Activated CD4-positive, alpha-beta T cell treated with anti-CD3 and anti-CD28 coated beads for 1 hour (primary cell): ENCODE measurements around the gene SLC35B1.

Source experiments
- DNase-seq: peaks from one replicate; pipeline ENCODE4 v3.0.0-alpha.2; 2020

SLC35B1 gene, protein sequence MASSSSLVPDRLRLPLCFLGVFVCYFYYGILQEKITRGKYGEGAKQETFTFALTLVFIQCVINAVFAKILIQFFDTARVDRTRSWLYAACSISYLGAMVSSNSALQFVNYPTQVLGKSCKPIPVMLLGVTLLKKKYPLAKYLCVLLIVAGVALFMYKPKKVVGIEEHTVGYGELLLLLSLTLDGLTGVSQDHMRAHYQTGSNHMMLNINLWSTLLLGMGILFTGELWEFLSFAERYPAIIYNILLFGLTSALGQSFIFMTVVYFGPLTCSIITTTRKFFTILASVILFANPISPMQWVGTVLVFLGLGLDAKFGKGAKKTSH

DNA sequence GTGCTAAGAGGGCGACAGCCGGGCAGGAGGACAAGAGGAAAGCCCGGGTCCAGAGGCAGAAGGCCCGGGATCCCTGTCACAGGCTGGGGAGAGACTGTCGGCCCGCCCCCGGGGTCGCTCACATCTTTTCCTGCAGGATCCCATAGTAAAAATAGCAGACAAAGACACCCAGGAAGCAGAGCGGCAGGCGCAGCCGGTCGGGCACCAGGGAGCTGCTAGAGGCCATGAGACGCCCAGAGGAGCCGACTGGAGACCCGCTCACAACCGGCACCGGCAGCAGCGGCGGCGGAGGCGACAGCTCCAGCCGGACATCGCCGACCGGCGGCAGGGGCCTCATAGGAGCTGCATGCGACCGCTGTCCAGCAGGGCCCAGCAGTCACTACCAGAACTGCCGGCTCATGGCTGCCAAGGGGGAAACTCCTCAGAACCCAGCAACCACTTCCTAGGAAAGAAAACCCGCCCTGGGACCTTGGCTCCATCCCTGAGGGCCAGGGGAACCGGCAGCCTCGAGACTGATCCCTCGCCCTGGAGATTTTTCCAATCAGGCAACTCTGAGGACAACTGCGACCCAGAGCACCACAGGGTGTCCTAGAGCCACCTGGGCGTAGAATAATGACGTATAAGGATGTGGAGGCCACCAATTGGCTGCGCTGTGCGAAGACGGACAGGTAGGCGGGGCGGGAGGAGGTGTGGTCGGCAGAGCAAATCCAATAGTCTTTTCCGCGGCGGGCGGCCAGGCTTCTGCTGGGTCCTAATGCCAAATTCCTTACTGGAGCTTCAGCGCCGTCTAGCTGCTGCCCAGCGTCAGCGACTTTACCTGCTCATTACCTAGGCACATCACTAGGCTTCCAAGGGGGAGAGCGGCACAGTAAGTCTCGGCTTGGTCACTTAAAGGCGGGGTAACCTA lies at the start of gene SLC35B1:
TSS of gene SLC35B1 (minus strand) at position 357 of the 907 bp plus-strand sequence. CDS start at position 226, 131 bp downstream.
- peak; percentile 96 for DNase-seq

DNA sequence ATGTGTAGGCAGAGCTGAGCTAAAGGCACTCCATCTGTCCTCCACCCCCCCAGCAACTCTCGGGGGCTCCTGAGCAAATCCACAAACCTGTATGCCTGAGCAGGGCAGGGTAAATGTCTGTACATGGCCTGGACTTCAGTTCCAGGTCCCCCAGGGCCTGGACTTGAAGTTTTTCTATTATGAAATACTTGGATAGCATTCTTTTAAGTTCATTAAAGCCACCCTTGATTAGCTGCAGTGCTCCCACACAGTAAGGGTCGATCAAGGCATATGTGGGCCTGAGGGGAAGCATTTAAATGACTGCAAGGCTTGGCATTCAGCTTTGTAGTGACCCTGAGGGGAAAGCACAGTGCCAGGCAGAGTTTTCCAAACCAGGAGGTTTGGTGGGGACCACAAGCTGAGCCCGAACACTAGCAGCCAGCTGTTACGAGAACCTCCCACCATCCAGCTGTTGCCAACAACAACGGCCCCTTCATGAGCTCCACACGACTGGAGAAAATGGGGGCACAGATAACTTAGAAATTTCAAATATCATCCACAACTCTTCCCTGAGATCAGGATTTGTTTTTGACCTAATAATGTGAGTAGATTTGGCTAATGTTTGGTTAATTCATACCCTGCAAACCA lies 49.5 kb upstream of the SLC35B1 start:
- no peak for DNase-seq

DNA sequence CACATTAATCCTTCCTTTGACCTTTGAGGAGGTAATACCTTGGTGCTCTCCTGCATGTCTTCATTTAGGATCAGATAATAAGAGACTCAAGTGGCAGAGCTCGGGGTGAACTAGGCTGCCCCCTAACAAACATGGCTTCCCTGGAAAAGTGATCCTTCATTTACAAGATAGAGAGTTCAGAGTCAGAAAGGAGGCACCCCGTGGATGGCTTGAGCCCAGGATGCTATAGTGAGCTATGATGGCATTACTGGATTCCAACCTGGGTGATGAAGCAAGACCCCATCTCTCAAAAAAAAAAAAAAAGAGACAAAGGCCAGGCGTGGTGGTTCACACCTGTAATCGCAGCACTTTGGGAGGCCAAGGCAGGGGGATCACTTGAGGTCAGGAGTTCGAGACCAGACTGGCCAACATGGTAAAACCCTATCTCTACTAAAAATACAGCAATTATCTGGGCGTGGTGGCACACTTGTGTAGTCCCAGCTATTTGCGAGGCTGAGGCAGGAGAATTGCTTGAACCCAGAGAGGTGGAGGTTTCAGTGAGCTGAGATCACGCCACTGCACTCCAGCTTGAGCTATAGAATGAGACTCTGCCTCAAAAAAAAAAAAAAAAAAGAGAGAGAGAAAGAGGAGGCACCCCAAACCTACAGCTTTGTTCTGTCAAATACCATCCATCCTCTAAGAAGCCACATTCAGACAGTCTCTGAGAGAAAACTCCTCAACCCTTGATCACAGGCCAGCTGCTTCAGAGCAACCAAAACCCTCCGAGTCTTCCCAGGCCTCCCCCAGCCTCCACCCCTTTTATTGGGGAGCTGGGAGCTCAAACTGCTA lies 48.8 kb upstream of the SLC35B1 start:
- DNase-seq = no peak

DNA sequence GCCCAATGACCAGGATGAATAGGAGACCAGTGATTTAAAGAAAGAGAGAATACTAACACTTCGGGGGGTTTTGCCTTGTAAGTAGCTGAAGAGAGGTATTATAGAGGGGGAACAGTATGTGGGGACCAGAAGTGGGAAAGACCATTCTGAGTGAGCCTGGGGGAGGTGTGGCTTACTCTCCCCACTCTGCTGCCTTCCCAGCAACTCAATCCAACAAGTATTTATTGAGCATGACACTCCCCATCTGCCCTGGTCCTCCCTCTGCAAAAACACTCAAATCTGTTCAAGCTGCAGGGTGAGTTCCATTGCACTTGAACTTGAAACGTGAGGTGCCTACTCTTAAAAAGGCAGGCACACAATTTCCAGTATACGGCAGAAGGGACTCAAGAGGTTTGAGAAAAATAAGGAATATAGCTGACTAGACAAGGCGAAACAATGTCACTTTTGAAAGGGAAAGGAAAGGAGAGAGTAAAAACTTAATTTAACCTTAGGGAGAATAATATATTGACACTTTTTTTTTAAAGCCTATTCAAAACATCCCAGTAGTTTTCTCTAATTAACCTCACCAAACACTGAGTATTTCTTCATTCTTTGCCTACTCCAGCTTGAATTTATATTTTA lies 48.0 kb upstream of the SLC35B1 start:
- DNase-seq = no peak

DNA sequence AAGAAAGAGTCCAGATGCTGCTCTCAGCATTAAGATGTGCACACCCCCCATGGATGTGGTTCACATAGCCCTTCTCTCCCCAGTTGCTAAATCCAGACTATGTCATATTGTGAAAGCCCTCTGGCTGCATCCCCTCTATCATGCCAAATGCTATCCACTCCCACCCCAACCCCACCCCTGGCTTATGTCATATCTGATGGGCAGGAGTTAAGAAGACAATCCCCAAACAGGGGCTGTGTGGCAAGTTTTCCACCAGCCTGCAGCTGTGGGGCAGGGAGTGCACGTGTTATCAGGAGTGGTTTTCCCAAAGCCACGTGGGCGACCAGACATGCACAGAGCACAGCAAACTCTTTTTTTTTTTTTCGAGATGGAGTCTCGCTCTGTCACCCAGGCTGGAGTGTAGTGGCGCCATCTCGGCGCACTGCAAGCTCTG lies 46.2 kb upstream of the SLC35B1 start:
- no peak for DNase-seq

DNA sequence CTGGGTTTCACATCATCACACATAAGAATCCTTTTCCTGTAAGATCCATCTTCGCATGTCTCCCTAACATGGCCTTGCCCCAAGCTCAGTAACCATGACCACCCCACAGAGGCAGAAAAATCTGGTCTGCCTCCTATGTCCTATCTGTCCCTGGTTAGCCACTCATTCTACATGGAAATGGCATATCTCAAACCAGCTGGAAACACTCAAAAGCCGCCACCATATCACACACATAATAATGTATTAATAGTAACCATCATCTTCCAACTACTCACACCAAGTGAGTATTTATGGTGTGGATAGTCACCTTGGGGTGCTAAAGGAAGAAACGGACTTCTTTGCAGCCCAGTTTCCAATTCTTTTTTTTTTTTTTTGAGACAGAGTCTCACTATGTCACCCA lies 44.7 kb upstream of the SLC35B1 start:
- no peak for DNase-seq

DNA sequence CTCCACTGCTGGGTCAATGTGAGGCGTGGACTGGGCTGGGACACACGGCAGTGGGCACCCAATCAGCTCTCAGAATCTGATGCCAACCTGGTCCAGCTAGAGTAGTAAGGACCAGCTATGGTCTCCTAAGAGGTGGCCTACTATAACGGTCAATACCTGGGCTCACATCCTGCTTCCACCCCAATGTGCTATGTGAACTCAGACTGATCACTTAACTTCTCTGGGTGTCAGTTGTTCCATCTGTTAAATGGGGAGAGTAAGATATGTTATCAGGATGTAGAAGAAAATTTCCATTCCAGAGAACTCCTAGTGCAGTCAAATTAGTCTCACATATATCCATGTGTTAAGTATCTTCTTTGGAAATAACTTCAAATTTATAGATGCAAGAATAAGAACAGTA lies 42.0 kb upstream of the SLC35B1 start:
- no peak for DNase-seq

DNA sequence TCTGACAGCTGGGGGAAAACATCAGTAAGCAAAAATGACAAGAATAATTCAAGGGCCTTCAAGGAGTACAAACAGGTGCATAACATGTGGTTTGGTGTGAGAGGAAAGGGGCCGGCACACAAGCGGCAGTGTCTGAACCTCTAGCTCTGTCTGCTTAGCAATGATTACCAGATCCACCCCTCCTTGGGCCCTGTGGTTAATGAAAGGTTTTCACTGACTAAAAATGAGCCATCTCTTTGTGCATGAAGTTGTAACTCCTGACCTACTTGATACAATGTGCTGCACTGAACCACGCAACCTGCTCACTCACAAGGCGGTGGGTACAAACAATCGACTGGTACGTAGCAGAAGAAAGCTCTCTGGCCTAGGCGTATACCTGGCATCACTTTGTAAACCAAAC lies 41.0 kb upstream of the SLC35B1 start:
- peak; percentile 23 for DNase-seq

DNA sequence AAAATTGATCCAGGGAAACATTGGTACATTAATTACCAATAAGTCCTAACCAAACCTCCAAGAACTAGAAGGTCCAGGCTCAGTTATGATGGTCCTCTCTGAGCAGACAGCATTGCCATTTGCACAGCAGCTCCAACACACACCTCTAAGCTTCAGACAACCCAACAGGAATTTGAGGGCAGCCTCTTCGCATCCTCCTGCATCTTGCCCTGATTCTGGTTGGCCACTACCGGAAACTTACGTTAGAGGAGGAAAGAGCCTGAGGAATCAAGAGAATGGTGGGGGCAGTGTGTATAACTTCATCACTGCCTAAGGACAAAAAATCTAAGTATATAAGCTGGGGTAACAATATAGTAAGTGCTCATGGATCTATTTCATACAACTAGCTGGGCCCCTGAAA lies 40.5 kb upstream of the SLC35B1 start:
- no peak for DNase-seq

DNA sequence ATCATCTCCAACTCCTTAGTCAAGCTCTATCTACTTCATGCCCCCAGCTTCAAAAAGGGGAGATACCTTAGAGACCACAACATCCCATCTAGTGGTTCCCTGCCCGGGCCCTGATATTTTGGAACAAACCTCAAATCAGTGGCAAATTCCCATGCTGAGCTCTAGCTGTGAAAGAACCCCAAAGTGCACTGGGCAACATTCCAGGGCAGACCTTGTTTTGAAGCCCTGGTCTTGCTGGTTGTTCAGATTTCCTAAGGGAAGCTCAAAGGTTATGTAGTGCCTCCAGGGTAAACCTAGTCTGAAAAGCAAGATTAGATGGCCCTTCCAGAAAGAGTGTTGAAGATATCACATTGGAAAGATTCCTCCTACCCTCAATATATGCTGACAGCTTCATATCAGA lies 39.9 kb upstream of the SLC35B1 start:
- no peak for DNase-seq

DNA sequence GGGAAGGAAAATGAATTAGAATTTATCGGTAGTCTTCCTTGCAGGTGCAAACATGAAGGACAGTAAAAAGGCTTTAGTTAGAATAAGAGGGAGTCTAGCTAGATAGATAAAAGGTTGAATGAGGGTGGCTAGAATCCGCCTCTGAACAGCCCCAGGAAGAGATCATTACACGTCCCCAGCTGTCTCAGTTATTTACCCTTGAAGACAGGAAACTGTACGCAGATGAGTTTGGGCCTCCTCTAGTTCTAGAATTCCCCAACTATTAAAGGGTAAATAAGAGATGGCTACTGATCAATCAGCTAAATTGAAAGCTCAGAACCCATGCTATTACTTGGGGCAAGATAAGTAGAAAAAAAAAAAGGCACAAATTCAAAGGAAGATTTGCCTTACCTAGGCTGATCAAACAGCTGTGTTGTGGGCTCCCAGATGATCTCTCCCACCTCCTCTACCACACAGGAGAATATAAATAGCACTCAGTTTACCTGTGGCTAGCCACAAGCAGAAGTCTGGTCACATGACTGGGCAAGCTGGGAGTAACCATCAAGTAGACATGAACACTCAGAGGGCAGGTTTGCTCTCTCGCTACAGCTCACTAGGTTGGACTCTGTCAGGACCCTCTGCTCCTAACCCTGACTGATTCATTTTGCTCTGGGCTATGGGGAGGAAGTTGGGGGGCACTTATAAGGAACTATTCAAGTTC lies 39.2 kb upstream of the SLC35B1 start:
- no peak for DNase-seq

DNA sequence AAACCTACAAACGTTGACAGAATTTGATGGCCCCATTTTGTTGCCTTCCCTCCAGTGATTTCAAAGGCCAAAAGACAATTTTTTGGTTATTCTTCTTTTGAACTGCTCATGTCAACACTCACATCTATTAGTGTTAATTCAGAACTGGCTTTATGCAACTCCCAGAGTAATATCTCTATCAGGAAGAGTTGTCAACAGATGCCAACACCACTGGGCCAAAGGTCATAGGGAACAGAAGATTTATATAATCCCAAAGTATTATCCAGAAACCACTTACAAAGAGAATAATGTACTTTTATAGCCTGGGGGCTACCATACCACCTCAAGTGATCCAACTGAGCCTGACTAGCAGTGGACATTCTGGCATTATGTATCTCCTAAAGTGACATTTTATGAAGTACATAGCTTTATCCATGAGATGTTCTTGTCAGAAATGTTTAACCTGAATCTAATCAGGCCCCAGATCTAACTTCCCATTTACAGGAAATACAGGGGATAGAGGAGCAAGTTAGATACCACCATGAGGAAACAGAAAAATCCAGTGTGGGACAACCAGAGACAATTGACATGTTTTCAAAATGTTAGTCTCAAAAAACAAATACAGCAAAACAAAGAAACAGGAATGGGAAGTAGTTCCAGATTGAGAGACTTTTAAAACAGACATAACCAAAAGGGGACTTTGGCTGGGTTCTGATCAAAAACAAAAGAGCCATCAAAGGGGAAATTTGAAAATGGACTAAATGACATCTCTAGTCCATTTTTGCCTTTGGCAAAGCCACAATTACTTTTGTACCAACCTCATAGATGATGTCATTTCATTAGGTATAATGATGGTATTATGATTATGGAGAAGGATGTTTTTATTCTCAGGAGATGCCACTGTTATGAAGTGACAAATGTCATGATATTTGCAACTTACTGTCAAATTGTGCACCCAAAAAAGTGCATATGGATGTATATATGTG lies 37.7 kb upstream of the SLC35B1 start:
- no peak for DNase-seq

DNA sequence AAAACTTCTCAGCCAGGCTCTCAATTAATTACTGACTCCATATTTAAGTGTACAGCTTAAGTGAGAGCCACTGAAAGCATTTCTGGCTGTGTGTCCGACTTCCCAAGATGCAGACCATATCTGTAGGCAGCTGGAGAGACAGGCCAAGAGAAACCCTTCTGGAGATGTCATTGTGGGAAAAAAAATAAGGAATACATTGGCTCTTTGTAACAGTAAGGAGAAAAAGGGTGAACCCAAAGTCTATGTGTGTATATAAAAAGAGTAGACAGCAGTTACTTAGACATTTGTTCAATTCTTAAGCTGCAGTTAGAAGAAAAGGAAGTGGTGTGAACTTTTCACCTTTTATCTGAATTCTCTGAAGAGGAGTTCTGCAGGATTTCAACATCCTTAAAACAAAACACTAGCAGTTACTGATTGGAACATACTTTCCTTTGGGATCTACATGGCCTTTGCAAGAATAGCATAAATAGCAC lies 34.4 kb upstream of the SLC35B1 start:
- no peak for DNase-seq

DNA sequence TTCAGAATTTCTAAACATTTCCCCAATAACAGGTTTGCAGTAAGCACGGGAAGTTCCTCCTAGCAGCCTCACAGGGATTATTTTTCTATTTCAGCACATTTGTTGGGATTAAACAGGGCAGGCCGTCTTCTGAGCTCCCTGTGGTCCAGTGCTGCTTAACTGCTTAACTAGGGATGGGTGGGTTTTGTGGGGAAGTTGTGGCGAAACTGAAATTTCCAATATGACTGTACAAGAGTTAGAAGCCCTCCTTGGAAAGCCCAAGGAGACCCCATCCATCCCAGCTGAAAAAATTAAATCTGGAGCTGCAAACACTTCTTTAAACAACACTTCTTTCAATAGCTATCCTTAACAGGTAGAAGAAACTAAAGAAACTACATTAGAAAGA lies 33.9 kb upstream of the SLC35B1 start:
- DNase-seq = no peak

DNA sequence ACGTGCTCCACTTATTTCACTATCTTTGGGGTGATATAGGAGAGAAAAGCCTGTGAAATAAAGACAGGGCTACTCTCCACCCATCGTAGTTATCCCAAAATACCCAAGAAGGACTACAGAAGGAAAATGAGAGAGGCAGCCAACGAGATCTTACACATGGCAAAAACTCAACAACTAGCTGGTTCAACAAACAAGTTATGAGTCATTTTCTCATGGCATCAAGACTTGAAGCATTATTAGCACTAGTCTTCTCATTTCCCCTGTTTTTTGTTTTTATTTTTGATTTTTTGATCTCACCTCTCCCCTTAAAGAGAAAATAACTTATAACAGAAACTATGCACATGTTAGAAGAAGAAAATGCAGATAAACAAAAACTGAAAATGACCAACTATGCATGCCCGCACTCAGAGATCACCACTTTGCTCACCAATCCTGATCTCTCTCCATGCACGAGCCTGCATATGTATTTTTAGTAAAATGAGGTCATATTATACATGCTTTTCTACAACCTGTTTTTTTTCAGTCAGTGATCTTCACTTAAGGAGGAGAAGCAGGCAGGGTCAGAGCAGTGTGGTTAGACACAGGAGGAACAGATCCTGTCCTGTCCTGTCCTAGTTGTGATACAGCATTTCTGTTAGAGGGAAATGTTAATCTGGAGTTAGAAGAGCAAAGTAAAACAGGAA lies 33.4 kb upstream of the SLC35B1 start:
- no peak for DNase-seq

DNA sequence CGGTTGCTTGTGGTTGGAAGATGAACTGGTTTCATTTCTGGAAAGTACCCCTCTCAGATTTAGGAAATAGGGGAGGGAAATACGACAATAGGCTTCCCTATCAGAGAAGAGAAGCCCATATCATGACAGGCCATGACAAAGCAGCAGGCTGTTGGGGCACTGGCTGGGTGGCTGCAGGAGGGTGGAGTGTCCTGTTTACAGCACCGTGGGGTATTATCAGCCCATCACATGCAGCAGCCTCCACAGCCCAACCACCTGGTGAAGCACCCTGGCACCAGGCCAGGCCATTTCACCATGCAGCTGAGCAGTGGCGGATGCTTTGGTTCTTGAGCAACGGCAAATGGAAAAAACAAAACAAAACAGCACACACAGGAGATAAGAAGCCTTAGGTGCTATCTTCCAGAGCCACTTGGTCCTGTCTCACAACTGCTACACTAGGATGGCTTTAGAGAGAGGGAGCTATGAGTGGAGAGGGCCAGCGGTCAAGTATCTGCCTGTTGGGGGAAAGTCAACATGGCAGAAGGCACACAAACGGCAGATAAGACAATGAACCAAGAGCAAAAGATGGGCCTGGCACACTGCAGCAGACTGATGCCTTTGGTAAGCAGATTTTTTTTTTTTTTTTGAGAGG lies 32.0 kb upstream of the SLC35B1 start:
- DNase-seq = peak; percentile 93

DNA sequence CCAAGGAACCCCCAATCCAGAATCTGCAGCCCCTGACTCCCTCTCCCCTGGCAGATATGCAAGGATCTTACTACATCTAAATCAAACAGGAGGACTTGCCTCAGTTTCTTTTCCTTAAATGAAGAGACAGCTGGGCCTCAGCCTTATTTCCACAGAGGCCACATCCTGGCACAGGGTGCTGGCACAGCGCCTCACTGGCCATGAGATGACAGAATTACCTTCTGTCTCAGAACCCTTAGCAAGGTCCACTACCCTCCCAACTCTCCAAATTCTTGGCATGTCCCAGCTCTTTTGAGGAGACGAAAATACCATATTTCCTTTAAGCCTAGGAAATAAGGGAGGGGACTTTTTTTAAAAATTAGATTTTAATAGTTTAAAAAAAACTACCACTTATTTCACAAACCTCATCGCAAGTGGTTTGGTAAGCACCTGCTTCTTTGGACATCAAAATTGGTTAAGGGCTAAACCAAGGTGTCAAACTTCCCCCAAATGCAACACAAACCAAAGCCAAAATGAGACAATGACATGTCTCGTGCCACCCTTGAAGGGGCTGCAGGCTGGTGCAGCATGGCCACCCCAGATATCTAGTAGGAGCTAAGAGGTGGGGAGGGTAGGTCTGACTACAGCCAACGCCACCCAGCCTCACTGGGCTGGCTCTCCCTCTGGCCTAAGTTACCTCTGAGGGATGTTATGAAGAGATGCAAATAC lies 30.8 kb upstream of the SLC35B1 start:
- no peak for DNase-seq
